Midbrain (tissue), 1 donor: ENCODE measurements around the gene CYP19A1.
"Not testable (repeated sequence)": the region's sequence is repeated elsewhere in the genome, so short reads cannot be mapped to it uniquely, and the experiment has no call there.

Experiments
- DNase-seq: peaks from one replicate; lab custom pipeline; 2025; lab: John Stamatoyannopoulos, UW

The CYP19A1 gene

GRCh38 chr15:51261113-51261512, 77.3 kb downstream of the CYP19A1 start:
- not testable (repeated sequence) for DNase-seq

DNA sequence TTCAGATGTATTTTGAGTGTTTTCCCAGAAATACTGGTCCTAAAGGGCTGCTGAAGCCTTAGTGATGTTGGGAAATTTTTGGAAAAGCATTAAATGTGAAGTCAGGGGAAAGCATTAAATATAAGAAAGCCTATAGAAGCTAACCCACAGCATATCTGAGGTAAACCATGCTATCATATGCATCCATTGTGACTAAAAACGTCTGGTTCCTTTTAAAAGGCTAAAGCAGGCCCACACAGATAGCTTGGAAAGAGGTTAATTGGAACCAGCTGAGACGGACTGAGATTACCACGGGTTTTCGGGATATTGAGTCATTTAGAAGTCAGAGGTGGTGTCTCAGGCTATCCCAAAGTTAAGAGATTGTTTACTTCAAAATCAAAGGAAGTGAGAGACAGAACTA, 78.2 kb downstream of the CYP19A1 start:
- DNase-seq, result no peak

DNA sequence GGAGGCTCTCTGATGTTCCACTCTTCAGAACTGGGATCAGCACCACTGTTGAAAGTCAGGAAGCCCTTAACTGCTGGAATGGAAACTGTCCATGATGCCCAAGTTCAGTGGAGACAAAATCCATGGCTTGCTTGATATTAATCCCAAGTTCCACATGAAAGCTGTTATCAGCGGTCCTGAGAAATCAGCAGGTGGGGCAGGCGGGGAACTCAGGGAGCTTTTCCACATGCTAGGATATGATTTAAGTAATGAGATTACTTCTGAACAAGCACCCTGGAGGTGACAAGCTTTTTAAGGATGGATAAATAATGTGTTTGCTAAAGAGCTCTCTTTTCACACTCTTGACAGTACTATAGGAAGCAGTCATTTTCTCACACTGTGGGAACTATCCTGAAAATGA, 82.9 kb downstream of the CYP19A1 start:
- no peak for DNase-seq

GRCh38 chr15:51253366-51253765, 85.0 kb downstream of the CYP19A1 start:
- DNase-seq, result no peak

GRCh38 chr15:51252671-51253070, 85.7 kb downstream of the CYP19A1 start:
- DNase-seq, result no peak

DNA sequence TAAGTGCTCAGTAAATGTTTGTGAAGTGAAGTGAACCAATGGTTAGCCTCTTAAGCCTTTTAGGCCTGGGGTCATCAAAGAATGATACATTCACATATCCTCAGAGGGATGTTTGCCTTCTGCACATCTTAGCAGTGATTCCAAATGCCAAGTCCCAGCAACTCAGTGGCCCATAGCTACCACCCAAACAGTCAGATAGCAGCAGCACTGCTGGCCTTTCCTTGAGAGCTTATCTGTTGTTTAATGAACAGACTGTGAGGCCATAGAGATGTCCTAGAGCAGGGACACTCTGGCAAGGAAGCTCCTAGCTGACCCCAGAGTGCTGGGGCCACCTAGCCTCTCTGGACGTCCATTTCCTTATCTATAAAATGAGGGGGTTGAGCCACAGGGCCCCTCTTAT, 86.8 kb downstream of the CYP19A1 start:
- DNase-seq, result no peak

- no peak for DNase-seq
These were observed 88.0 kb downstream of the CYP19A1 start for GRCh38 chr15:51250217-51251011.

GRCh38 chr15:51245628-51246027, 92.8 kb downstream of the CYP19A1 start:
- no peak for DNase-seq

GRCh38 chr15:51244423-51244869, 94.0 kb downstream of the CYP19A1 start:
- no peak for DNase-seq

- no peak for DNase-seq
These were observed 94.6 kb downstream of the CYP19A1 start for GRCh38 chr15:51243774-51244173.

- DNase-seq, result no peak
These were observed 98.3 kb downstream of the CYP19A1 start for GRCh38 chr15:51240066-51240465.

DNA sequence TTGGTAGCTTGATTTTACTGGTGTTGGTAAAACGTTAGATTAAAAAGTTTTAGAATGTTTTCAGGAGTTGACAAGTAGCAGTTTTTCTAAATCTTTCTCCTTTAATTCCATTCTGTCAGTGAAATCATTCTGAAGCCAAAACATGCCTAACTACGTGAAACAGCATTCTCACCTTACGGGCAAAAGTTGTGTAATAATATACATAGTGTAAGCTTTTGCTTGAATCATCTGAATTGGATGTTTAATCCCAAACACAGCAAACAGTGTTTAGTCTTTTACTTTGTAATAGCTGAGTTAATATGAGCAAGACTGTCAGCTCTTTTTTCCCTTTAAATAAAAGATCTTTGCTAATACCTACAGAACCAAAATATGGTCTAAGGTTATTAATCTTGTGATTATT, 100.6 kb downstream of the CYP19A1 start:
- DNase-seq, result no peak

- DNase-seq, result no peak
These were observed 104.0 kb downstream of the CYP19A1 start for GRCh38 chr15:51234176-51234927.

DNA sequence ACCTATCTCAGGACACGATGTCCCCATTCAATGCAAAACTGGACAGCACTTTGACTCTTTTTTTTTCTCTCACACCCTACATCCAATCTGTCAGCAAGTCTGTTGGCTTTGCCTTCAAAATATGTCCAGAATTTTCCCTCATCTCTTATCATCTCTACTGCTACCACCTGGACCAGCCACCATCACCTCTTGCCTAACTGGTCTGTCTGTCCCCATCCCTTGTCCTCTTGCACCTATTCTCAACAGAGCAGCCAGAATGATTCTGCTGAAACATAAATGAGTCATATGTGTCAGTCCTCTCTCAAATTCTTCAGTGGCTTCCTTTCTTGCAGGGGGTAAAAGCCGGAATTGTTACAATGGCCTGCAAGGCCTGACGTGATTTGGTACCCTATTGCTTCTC, 105.8 kb downstream of the CYP19A1 start:
- DNase-seq, result no peak

GRCh38 chr15:51229907-51230330, 108.5 kb downstream of the CYP19A1 start:
- DNase-seq, result peak; percentile 64

GRCh38 chr15:51227940-51228732, 110.3 kb downstream of the CYP19A1 start:
- no peak for DNase-seq

- DNase-seq, result no peak
These were observed 111.7 kb downstream of the CYP19A1 start for GRCh38 chr15:51226576-51227210.

GRCh38 chr15:51224428-51224827, 114.0 kb downstream of the CYP19A1 start:
- no peak for DNase-seq

GRCh38 chr15:51223771-51224229, 114.6 kb downstream of the CYP19A1 start:
- no peak for DNase-seq

DNA sequence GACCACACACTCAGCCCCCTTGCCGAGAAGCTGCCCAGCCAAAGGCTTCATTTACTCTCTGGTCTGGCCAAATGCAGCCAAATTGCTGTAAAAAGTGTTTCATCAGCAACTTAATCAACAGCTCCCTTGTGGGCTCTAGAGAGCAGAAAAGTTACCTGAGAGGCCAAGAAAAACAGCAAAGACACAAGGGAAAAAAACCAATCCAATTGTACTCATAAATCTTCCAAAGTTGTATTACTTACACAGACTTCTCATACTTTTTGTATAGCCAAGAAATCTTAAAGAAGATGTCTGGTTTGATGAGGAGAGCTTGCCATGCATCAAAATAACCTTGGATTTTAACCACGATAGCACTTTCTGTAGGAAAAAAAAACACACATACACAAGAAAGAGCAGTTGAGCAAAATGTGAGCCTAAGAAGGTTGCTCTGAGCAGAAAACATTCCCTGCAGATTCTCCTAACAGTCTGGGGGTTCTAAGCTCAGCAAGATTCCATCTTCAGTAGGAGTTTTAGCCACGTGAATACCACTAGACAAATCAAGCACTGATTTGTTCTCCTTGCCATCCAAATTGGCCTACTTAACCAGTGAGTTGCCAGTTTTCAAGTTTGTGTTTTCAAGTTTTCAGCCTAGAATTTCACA, 120.0 kb downstream of the CYP19A1 start:
- no peak for DNase-seq

DNA sequence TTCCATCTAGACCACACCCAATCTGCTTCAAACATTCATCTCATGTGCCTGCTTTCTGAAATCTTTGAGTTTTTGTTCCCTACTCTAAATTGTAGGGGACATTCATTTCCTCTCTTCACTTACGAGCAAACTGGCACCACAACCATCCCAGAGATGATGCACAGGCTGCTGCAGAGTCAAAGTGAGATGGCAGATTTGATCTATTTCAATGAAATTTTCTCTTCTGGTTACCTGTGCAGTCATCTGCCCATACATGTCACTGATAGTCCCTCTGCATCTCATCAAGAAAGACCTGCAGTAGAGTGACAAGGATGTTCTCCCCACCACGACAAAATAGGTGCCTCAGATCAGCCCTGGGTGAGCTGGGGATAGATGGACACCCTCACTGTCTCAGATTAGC, 125.5 kb downstream of the CYP19A1 start:
- DNase-seq, result no peak
